H1 (cell line): ENCODE data around the gene SLC66A2. TPM values are rescaled to one million over a fixed set of nuclear protein-coding genes. Genes with fewer than 3 reads are reported as not detected.

Experiments
- HDAC2 ChIP-seq, 2 experiments: fragments of 300-600 bp in 1 of 2; sonication (generic) in 1 of 2; IDR thresholded peaks; 2 replicates each; pipeline ENCODE4 v1.6.1; 2011 to 2012; ENCODE audit warnings: low read depth in 2 of 2, low read length in 2 of 2, mild to moderate bottlenecking in 2 of 2, moderate library complexity in 2 of 2, borderline replicate concordance in 1 of 2, inconsistent platforms in 1 of 2
- KDM1A ChIP-seq: fragments of 200-600, 300-600 bp; sonication (generic); IDR thresholded peaks from 2 replicates; pipeline ENCODE4 v1.7.1; 2016; ENCODE audit warnings: mild to moderate bottlenecking, low read length, borderline replicate concordance
- KDM5A ChIP-seq: fragments of 200-600 bp; IDR thresholded peaks from 2 replicates; pipeline ENCODE4 v1.7.1; 2012; ENCODE audit warnings: mild to moderate bottlenecking, low read length, inconsistent platforms, mixed read lengths
- POU5F1 ChIP-seq: IDR thresholded peaks from 2 replicates; pipeline ENCODE4 v1.6.1; 2011; ENCODE audit warnings: low read depth, mild to moderate bottlenecking, low read length, moderate library complexity
- RAD21 ChIP-seq, 2 experiments: IDR thresholded peaks in 1 of 2; conservative IDR thresholded peaks in 1 of 2; 2 replicates each; pipeline ENCODE4 v1.6.1; 2011; ENCODE audit warnings: low read depth in 2 of 2, low read length in 2 of 2, improper control_type of control experiment in 1 of 2, inconsistent platforms in 1 of 2, mild to moderate bottlenecking in 1 of 2, moderate library complexity in 1 of 2
- SP1 ChIP-seq: IDR thresholded peaks from 2 replicates; pipeline ENCODE4 v1.6.1; 2011; ENCODE audit warnings: low read depth, low read length
- TAF7 ChIP-seq: optimal IDR thresholded peaks from 2 replicates; pipeline ENCODE3; 2011; ENCODE audit warnings: low read depth, mild to moderate bottlenecking, inconsistent platforms, low read length, moderate library complexity, borderline replicate concordance
- polyA plus RNA-seq, 7 experiments: library from polyadenylated mRNA; depleted of rRNA in 3 of 7; stranded (reverse) in 5 of 7; unstranded in 2 of 7; fragments of >200 nt in 5 of 7; fragments of 200-250 nt in 2 of 7; gene quantifications; 1 replicate in 5 of 7; 2 replicates in 1 of 7; 4 replicates in 1 of 7; pipeline versions ENCODE4 v1.2.1 to v1.2.3, GENCODE V29; 2011 to 2013; ENCODE audit warnings: missing spikeins in 2 of 7, mixed read lengths in 2 of 7
- total RNA-seq: library from RNA; stranded (reverse); fragmentation: NEBNext Ultra II Directional; extraction: Animal tissue kit (Norgen Biotek cat#: 25700); gene quantifications from 2 replicates; pipeline ENCODE4 v1.2.1, GENCODE V29; 2021
- TF ChIP-seq, protein P1 (sequence below): fragments of 300-600 bp; sonication (generic); IDR thresholded peaks from 2 replicates; pipeline ENCODE4 v1.7.1; 2012; ENCODE audit warnings: low read length, moderate library complexity, mild to moderate bottlenecking, inconsistent platforms; ENCODE audit not compliant: insufficient replicate concordance
- TF ChIP-seq, protein P2 (sequence below): IDR thresholded peaks from 2 replicates; pipeline ENCODE4 v1.6.1; 2011; ENCODE audit warnings: low read depth, mild to moderate bottlenecking, low read length; ENCODE audit not compliant: insufficient read depth

The SLC66A2 gene
- total and polyA plus RNA-seq, 2 of the 8 experiments (the other 6 are each of a cell fraction or from before 2014, with no cell fraction given), result 15.0 to 18.9 TPM

DNA sequence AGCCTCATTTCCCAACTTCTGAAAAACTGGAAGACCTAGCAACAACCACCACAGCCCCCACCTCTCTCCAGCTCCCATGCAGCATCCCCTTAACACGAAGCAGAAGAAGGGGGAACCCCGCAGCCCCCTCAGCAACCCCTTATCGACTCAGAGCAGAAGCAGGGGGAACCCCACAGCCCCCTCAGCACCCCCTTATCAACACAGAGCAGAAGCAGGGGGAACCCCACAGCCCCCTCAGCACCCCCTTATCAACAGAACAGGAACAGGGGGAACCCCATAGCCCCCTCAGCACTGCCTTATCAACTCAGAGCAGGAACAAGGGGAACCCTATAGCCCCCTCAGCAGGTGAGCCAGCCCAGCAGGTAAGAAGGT, 6.7 kb downstream of the SLC66A2 start (continued):
- TF ChIP-seq, protein P1, sequence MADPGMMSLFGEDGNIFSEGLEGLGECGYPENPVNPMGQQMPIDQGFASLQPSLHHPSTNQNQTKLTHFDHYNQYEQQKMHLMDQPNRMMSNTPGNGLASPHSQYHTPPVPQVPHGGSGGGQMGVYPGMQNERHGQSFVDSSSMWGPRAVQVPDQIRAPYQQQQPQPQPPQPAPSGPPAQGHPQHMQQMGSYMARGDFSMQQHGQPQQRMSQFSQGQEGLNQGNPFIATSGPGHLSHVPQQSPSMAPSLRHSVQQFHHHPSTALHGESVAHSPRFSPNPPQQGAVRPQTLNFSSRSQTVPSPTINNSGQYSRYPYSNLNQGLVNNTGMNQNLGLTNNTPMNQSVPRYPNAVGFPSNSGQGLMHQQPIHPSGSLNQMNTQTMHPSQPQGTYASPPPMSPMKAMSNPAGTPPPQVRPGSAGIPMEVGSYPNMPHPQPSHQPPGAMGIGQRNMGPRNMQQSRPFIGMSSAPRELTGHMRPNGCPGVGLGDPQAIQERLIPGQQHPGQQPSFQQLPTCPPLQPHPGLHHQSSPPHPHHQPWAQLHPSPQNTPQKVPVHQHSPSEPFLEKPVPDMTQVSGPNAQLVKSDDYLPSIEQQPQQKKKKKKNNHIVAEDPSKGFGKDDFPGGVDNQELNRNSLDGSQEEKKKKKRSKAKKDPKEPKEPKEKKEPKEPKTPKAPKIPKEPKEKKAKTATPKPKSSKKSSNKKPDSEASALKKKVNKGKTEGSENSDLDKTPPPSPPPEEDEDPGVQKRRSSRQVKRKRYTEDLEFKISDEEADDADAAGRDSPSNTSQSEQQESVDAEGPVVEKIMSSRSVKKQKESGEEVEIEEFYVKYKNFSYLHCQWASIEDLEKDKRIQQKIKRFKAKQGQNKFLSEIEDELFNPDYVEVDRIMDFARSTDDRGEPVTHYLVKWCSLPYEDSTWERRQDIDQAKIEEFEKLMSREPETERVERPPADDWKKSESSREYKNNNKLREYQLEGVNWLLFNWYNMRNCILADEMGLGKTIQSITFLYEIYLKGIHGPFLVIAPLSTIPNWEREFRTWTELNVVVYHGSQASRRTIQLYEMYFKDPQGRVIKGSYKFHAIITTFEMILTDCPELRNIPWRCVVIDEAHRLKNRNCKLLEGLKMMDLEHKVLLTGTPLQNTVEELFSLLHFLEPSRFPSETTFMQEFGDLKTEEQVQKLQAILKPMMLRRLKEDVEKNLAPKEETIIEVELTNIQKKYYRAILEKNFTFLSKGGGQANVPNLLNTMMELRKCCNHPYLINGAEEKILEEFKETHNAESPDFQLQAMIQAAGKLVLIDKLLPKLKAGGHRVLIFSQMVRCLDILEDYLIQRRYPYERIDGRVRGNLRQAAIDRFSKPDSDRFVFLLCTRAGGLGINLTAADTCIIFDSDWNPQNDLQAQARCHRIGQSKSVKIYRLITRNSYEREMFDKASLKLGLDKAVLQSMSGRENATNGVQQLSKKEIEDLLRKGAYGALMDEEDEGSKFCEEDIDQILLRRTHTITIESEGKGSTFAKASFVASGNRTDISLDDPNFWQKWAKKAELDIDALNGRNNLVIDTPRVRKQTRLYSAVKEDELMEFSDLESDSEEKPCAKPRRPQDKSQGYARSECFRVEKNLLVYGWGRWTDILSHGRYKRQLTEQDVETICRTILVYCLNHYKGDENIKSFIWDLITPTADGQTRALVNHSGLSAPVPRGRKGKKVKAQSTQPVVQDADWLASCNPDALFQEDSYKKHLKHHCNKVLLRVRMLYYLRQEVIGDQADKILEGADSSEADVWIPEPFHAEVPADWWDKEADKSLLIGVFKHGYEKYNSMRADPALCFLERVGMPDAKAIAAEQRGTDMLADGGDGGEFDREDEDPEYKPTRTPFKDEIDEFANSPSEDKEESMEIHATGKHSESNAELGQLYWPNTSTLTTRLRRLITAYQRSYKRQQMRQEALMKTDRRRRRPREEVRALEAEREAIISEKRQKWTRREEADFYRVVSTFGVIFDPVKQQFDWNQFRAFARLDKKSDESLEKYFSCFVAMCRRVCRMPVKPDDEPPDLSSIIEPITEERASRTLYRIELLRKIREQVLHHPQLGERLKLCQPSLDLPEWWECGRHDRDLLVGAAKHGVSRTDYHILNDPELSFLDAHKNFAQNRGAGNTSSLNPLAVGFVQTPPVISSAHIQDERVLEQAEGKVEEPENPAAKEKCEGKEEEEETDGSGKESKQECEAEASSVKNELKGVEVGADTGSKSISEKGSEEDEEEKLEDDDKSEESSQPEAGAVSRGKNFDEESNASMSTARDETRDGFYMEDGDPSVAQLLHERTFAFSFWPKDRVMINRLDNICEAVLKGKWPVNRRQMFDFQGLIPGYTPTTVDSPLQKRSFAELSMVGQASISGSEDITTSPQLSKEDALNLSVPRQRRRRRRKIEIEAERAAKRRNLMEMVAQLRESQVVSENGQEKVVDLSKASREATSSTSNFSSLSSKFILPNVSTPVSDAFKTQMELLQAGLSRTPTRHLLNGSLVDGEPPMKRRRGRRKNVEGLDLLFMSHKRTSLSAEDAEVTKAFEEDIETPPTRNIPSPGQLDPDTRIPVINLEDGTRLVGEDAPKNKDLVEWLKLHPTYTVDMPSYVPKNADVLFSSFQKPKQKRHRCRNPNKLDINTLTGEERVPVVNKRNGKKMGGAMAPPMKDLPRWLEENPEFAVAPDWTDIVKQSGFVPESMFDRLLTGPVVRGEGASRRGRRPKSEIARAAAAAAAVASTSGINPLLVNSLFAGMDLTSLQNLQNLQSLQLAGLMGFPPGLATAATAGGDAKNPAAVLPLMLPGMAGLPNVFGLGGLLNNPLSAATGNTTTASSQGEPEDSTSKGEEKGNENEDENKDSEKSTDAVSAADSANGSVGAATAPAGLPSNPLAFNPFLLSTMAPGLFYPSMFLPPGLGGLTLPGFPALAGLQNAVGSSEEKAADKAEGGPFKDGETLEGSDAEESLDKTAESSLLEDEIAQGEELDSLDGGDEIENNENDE, result no peak
- TF ChIP-seq HDAC2 (IDR thresholded peaks at IDR 0.05; ENCODE audit: borderline replicate concordance in 1 of 2, low read depth in 2 of 2, low read length in 2 of 2) (no peak), TAF7 (no peak), SP1 (no peak), RAD21 (IDR thresholded peaks at IDR 0.05 in 1 of 2, conservative IDR thresholded peaks at IDR 0.05 in 1 of 2; ENCODE audit: low read depth in 2 of 2, low read length in 2 of 2) (no peak), KDM5A (no peak), KDM1A (no peak), POU5F1 (no peak)
- TF ChIP-seq, protein P2, sequence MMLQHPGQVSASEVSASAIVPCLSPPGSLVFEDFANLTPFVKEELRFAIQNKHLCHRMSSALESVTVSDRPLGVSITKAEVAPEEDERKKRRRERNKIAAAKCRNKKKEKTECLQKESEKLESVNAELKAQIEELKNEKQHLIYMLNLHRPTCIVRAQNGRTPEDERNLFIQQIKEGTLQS, result no peak
